Cardiac fibroblast (primary cell): ENCODE results near the gene PIGP.
"Not testable (repeated sequence)": the region's sequence is repeated elsewhere in the genome, so short reads cannot be mapped to it uniquely, and the experiment has no call there.

Source experiments
- DNase-seq, 2 donors: peaks; one replicate each; pipeline versions ENCODE4 v3.0.0 to v3.0.0-alpha.2; 2010; ENCODE audit warnings: low read depth in 2 of 2
- H3K4me3 ChIP-seq, 2 donors: replicated peaks in 1 of 2; 1 replicate in 1 of 2; 2 replicates in 1 of 2; pipeline ENCODE4 v1.5.1; 2011; ENCODE audit warnings: low read depth in 2 of 2, low read length in 2 of 2, mild to moderate bottlenecking in 2 of 2, moderate library complexity in 1 of 2
- TF ChIP-seq, protein P1 (sequence below): IDR thresholded peaks from one replicate; pipeline ENCODE4 v1.5.1; 2011; ENCODE audit warnings: low read depth, mild to moderate bottlenecking, low read length, inconsistent platforms

Gene PIGP

DNA sequence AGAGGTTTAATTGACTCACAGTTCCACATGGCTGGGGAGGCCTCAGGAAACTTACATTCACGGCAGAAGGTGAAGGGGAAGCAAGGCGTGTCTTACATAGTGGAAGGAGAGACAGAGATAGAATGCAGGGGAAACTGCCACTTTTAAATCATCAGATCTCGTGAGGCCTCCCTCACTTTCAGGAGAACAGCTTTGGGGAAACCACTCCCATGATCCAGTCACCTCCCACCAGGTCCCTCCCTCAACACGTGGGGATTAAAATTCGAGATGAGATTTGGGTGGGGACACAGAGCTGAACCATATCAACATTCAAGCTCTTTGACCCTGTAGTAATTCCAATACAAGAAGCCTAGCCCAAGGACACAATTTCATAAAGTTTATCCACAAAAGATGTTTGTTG, 13.7 kb downstream of the PIGP start:
- no peak for DNase-seq
- H3K4me3 ChIP-seq, result no peak overlapping the region
- TF ChIP-seq, protein P1, sequence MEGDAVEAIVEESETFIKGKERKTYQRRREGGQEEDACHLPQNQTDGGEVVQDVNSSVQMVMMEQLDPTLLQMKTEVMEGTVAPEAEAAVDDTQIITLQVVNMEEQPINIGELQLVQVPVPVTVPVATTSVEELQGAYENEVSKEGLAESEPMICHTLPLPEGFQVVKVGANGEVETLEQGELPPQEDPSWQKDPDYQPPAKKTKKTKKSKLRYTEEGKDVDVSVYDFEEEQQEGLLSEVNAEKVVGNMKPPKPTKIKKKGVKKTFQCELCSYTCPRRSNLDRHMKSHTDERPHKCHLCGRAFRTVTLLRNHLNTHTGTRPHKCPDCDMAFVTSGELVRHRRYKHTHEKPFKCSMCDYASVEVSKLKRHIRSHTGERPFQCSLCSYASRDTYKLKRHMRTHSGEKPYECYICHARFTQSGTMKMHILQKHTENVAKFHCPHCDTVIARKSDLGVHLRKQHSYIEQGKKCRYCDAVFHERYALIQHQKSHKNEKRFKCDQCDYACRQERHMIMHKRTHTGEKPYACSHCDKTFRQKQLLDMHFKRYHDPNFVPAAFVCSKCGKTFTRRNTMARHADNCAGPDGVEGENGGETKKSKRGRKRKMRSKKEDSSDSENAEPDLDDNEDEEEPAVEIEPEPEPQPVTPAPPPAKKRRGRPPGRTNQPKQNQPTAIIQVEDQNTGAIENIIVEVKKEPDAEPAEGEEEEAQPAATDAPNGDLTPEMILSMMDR, result no peak

DNA sequence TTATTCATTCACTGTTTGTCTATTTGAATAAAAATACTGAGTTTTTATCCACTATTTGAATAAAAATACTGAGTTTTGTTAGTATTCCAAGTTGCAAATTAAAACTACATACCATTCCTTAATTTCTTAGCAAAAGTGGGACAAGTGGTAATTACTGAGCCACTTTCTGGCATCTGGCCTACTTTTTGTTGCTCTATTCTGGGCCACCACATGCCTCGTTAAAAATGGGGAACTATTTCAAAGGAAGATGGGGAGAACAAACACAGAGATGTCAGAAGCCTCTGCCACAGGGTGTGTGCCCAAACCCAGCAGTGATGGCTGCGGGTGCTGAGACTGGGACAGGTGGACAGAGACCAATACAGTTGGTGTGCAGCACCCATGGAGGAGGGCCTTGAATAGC, 14.6 kb downstream of the PIGP start:
- TF ChIP-seq, protein P1, result no peak
- no peak overlapping the region for H3K4me3 ChIP-seq
- no peak for DNase-seq

DNA sequence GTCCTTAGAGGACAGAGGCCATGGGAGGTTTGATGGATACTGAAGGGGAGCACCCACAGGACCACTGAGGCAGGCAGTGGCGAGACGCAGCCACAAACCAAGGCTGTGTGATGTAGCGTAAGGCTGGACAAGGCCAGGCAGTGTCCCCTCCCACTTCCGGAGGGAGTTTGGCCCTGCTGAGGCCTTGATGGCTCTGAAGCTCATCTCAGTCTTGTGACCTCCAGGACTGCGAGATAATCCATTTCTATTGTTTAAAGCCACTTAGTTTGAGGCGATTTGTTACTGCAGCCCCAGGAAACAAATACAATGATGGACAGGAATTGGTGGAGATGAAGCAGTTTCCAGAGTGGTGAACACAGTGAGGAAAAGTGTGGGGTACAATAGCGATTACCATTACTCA, 15.3 kb downstream of the PIGP start:
- H3K4me3 ChIP-seq, result no peak overlapping the region
- TF ChIP-seq, protein P1, result no peak
- DNase-seq, result no peak

DNA sequence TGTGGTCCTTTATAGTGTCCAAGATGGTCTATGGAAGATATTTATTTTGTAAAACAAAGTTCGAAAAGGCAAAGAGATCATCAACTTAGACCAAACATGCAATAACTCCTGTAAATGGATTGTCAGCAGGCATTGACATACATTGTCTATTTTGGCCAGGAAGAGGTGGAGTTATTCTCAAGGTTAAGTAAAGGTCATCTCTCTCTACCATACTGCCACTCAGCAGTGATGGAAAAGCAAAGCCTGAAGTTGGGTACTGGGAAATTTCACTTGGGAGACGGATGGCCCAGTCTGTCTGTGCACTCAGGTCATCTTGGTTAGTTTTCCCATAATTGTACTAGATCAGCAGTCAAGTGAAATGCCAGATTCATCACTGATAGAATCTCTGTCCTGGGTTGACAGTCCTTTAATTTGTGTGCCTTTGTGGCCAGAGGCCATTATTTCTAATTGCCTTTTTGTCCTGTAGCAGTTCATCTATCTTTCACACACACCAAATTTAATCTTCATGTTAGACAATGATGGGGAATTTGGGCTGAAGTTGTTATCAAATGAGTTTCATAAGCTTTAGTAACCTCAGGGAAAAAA, 17.5 kb downstream of the PIGP start:
- TF ChIP-seq, protein P1, result no peak
- H3K4me3 ChIP-seq, result no peak overlapping the region
- DNase-seq, result no peak

DNA sequence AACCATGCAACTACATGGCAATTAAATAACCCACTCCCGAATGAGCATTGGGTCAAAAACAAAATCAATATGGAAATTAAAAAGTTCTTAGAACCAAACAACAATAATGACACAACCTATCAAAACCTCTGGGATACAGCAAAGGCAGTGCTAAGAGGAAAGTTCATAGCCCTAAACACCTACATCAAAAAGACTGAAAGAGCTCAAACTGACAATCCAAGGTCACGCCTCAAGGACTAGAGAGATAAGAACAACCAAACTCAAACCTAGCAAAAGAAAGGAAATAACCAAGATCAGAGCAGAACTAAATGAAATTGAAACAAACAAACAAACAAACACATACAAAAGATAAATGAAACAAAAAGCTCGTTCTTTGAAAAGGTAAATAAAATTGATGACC, 23.1 kb downstream of the PIGP start:
- H3K4me3 ChIP-seq, DNase-seq: not testable (repeated sequence)

DNA sequence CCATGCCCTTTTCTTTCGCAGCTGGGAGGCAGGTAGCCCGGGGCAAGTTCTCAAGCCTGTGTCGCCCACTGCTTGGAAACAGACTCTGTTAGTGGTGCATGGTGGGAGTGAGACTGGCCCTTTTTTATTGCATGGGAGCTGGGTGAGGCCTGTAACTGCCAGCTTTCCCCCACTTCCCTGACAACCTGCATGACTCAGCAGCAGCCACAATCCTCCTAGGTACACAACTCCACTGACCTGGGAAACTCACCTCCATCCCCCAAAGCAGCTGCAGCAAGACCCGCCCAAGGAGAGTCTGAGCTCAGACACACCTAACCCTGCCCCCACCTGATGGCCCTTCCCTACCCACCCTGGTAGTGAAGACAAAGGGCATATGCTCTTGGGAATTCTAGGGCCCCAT, 25.8 kb downstream of the PIGP start:
- H3K4me3 ChIP-seq, result no peak overlapping the region
- TF ChIP-seq, protein P1, result no peak
- DNase-seq, result no peak

DNA sequence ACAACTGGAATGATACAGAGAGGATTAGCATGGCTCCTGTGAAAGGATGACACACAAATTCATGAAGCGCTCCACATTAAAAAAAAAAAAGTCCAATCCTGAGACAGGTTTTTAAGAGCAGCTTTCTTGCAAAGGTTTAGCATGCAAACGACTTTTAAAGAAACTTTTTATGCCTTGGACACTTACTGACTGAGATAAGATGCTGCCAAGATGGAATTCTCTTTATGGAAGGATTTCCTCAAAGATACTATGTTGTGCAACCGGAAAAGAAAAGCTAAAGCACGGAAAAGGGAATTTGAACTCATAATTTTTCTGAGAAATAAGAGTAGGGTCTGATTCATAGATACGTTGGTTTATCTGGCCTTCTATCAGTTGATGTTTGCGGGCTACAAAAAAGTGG, 27.3 kb downstream of the PIGP start:
- TF ChIP-seq, protein P1, result no peak
- DNase-seq, result peak in 1 of 2 donors; percentile 62
- H3K4me3 ChIP-seq, result no peak overlapping the region
